HG03521 (cell line): Measurements from ENCODE around the gene EMC1.
"Not testable (repeated sequence)": the region's sequence is repeated elsewhere in the genome, so short reads cannot be mapped to it uniquely, and the experiment has no call there.

Experiments used
- ATAC-seq: cut with Tn5 transposase; IDR thresholded peaks from one replicate; pipeline ENCODE4 v1.9.1; 2021; ENCODE audit warnings: mild to moderate bottlenecking, moderate library complexity; ENCODE audit not compliant: unreplicated experiment

Gene EMC1

DNA sequence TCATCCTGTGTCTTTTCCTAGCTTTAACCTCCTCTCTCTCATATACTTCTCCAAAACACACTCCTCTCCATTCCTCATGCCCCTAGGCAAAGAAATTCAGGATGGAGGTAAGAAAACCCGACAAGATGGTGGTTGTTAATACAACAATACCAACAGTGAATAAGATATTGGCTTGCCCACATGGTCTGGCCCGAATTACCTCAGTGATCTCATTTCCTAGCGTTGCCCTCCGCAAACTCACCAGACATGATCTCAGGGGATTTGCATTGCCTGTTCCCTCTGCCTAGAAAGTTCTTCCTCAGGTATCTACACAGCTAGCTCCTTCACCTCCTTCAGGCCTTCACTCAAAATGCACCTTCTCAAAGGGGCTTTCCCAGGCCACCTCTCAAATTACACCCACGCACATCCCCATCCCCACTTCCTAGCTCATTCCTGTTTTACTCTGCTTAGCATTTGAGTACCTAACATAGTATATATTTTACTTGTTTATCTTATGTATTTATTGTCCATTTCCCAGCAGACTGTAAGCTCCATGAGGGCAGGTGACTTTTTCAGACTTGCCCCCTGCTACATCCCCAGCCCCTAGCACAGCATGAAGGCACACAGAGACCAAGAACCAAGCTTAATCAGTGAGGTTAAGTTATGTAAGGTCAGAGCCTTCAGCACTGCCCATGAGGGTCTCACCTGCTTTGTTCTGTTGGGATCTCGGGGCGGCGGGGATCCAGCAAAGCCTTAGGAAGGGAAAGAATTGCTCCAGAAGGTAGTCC lies 31.1 kb downstream of the EMC1 start:
- no peak for ATAC-seq

DNA sequence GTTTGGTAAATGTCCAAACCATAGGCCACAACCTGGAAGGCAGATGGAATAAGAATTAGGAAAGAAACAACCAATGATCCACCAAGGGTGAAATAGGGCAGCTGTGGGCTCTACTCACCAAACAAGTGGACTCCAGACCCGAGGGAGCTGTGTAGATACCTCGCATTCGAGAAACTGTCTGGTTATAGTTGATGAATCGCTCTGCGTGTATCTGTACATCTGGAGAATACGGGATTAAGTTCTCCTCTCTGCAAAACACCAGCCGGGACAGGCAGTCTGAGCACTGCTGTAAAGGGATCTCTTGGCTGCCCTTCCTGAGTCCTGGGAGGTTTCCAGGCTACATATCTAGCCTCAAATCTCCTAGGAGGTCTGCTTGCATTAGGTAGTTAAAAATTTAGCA lies 31.9 kb downstream of the EMC1 start:
- no peak for ATAC-seq

DNA sequence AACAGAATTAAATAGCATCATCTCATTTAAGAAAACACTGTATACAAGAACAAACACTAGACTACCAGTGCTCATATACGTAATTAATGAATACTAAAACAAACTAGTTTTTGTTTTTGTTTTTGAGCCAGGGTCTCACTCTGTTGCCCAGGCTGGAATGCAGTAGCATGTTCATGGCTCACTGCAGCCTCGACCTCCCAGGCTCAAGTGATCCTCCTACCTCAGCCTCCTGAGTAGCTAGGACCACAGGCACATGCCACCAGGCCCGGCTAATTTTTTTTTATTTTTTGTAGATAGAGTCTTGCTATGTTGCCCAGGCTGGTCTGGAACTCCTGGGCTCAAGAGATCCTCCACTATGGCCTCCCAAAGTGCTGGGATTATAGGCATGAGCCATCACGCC lies 34.7 kb downstream of the EMC1 start:
- ATAC-seq, result not testable (repeated sequence)

DNA sequence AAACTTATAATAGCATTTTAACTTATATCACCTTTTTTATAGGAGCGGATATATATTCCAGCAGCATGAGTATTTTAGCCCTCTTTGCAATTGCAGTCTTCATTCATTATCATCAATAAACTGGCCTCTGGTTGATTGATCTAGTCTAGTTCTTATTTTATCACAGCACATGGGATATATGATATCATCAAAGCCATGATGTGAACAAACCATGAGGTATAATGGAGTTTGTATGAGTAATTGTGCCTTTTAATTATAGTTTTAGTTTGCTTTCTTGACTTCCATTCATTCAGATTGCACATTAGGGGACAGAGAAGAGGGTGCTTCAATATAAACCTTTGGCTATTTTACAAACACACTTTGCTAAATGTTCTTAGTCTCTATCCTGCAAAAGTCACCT lies 37.7 kb downstream of the EMC1 start:
- ATAC-seq, result no peak

DNA sequence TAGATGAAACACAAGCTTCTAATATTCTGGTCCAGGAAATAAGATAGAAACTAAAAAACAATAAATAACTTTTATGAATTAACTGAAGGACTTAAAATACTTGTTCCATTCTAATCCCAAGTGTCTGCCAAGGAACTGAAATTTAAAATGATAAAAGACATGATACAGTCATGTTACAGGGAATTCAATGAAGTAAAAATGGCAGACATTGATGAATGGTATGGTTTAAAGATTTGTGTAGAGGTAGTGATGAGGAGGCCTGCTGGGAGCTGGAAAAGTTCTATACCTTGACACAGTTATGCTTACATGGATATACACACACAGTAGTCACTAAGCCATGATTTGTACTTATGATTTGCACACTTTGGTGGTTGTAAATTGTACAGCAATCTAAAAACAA lies 39.2 kb downstream of the EMC1 start:
- no peak for ATAC-seq

DNA sequence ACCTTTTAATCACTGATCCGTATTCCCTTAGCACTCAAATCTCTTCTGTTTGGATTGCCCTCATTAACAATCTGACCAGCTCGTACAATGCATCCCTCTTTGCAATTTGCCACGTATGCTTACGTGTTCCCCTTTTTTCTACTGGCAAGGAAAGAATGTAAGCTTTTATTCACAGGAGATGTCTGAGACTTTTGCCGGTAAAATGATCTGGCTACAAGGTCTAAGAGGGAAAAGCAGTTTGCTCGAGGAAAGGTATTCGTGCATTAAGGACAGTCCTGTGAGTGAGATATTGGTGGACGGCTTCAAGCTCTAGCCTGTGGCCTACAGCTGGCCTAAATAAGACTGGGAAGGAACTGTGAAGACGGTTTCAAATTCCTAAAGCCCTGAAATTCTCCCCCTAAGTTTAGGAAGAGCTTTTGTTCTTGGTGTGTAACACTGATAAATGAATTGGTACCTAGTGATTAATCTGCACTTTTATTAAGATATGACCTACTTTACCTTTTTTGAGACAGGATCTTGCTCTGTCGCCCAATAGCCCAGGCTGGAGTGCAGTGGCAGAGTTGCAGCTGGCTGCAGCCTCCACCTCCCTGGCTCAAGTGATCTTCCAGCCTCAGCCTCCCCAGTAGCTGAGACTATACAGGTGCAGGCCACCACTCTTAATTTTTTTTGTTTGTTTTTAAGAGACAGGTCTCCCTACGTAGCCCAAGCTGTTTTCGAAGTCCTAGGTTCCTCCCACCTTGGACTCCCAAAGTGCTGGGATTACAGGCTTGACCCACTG lies 40.4 kb downstream of the EMC1 start:
- ATAC-seq, result no peak

DNA sequence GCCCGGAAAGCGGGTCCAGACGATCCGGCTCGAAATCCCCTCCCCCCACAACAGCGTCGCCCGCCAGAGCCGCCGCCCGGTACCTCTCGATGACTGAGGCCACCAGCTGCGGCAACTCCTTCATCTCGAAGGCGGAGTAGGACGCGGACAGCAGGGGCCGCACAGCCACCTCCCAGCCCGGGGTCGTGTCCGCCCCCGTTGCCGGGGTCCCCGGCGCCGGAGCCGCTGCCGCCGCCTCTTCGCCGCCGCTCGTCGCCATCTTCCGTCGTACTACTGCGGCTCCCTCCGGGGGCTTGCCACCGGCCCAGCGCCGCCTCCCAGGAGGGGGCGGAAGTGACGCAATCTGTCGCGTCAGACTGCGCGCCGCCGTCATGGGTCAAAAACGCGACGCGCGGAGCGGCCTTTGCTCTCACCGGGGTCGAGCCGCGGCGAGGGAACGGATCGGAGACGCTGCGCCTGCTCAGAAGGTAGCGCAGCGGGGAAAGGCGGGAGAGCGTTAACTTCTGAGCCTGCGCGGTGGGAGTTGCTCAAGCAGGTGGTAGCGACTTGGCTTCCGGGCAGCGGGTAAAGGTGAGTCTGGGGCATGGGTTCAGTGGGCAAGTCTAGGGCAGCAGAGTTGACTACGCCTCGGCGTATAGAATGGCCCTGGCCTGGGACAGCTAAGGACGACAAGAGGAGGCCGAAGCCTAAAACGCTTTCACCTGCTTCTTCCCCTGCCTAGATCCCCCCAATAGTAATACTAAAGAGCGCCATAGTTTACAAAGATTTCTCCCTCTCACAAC lies 41.1 kb downstream of the EMC1 start, which contains the start of gene UBR4:
Gene UBR4 (minus strand): TSS at position 277 of the 782 bp plus-strand sequence. CDS start 18 bp downstream, at position 259.
- ATAC-seq, result peak; percentile 85

DNA sequence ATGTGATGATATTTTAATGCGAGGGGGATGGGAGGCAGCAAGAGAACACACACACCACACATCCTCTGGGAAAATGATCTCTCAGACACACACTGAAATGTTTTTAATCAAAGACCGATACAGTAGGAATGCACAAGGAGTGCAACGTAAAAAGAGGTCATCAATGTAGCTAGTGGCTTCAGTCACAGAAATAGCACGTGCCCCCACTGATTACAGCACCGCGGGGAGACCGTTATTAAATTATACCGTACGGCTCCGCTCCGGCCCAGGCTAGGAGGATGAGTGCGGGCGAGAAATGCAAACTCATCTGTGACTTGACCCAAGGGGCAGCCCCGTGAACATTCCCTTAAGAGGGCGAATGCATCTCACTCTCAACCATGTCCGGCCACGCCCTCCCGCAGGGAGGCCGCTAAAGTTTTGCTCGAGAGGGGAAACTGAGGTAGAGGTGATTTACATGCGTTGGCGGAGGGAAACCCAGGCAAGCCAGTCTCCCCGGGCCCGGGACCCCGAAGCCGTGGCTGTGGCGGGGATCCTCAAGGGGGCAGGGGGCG lies 41.8 kb downstream of the EMC1 start:
- peak; percentile 34 for ATAC-seq

DNA sequence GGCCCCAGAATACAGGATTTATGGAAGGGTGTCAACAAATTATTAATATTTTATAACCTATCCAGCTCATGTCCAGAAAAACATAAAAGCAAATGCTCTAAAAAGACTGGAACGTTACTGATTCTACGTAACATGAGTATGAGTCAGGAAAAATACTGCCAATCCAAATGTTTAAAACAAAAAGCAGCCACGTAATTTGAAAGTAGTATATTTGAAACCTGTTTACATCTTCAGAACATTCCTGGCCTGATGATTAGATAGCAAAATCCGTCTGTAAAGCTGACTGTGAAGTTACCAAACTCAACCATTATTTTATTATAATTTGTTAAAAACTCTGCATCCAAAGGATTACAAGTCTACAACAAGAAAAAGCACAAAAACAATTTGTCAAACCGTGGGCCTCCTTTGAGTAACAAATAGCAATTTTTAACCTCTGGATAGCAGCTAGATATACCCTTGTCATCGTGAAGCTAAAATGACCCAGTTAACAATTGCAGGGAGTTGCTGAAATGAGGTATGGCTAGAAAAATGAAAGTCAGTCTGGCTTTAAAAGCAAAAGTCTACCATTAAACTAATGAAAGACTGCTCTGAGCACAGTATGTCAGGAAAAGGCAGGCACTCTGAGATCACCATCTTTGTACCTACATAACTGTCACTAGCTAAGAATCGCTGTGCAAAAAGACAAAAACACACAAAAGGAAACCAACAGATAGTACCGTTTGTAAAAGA lies 42.5 kb downstream of the EMC1 start:
- ATAC-seq, result no peak

DNA sequence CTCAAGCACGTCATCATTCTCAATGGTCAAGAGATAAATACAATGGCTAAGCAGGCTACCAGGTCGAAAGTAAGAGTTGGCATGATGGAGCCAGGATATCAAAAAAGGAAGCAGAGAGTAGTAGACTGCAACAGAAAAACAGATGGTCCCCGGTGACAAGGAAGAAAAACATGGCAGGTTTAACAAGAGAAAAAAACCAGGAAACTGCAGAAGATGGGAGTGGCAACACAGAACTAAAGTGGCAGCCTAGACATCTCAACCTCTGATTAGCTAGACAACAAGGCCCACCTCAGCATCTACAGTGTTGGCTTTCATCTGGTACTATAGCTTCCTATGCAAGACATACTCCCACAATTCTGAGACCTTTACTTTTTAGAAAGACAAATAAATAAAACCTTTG lies 44.4 kb downstream of the EMC1 start:
- no peak for ATAC-seq

DNA sequence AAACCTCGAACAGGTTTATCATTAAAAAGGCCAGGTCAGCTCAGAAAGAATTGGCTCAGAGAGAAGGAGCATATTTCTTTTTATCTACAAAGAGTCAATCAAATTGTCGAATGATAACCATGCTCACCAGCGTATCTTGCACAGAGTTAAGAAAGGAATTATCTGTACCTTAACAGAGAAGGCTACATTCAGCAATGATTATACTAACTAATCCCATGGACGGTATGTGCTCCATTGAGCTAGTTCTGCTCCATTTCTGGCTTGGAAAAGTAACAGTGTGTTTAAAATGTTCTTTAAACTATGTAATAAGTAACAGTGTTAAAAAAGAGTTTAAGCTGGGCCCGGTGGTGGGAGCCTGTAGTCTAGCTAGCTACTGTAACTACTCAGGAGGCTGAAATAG lies 45.5 kb downstream of the EMC1 start:
- ATAC-seq, result no peak

DNA sequence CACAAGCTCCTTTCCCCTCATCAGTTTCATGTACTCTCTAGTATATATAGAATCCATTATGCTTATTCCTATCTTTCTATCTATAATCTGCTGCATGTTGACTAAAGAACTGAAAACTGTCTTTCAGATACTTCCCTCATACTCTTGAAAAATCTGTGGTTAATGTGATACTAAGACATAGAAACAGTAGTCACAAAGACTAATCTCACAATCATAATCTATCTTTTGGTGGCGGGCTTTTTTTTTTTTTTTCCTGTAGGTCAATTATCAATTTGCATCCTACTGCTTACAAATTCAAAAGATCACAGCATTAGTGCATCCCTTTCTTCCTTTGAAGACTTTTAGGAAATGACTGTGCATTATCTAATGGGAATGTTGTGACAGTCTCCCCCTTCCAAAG lies 45.9 kb downstream of the EMC1 start:
- no peak for ATAC-seq

DNA sequence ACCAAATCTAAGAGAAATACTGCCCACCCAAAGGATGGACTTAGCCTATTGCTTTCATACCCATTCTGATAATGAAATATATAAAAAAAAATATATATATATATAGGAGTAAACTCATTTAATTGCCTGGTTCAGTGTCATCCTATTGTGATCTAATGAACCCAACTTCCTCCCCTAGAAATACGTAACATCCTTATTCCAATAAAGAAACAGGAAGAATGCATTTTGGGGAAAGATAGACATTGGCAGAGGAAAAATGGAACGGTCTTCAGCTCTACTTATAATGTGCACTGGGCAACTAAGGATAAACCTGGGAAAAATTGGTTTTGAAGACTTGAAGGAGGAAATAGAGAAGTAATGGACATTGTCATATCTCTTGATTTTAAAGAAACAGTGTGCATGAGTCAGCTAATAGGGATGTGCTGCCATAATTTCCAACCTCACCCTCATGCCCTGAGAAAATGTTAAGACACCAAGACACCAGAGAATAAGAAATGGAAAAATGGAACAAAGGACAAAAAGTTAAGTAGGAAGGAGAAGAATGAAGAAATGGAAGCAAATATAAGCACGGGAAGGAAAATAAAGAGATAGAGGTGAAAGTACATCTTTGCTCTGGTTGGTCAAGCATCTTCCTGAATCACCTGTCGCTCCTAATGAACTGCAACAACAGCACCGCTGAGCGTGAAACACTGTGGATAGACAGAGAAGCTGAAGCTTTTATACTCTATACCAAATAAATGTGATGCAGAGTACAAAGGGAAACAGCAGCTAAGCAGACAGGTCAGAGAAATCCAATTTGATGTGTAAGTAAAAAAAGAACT lies 46.7 kb downstream of the EMC1 start:
- no peak for ATAC-seq

DNA sequence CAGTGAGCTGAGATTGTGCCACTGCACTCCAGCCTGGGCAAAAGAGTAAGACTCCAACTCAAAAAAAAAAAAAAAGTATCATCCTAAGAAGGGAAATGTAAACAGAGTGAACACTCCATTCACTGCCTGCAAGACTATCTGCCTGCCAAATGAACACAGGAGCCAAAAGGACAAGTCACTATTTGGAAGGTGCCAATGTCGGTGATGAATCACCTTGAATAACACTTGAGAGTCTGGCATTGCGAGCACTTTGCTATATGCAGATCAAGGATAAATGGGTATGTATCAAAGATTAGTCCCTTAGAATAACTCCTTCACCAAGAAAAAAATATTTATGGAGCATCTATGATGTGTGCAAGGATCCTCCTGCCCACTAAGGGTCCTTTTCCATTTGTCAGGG lies 47.9 kb downstream of the EMC1 start:
- ATAC-seq, result no peak

DNA sequence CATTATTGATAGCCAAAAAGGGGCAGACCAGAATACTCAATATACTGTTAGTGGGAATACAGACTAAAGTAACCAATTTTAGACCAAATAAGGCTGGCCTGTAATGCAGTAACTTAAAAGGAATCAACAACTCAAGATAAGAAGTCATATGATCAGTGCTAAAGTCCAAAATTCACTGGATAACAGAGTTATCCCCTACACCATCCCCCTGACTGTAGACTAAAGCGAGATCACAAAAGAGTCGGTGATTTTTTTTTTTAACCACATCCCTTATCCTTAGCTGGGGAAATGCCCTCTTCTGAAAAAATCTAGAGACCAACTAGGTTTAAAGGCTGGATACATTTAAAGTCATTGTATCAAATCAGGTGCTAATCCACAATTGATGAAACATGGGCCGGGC lies 48.9 kb downstream of the EMC1 start:
- no peak for ATAC-seq

DNA sequence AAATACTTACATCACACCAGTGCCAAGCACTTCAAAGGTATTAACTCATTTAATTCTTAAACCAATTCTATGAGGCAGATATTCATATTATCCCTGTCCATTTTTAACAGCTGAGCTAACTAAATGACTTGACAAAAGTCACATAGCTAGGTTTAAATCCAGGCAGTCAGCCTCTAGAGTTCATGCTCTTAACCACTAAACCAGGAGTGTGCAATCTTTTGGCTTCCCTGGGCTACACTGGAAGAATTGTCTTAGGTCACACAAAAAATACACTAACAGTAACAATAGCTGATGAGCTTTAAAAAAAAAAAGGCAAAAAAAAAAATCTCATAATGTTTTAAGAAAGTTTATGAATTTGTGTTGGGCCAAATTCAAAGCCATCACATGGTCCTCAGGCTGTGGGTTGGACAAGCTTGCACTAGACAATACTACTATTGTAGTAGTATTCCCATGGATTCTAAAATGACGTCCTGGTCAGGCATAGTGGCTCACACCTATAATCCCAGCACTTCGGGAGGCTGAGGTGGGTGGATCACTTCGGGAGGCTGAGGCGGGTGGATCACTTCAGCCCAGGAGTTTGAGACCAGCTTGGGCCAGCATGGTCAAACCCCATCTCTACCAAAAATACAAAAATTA lies 51.2 kb downstream of the EMC1 start:
- ATAC-seq, result no peak

DNA sequence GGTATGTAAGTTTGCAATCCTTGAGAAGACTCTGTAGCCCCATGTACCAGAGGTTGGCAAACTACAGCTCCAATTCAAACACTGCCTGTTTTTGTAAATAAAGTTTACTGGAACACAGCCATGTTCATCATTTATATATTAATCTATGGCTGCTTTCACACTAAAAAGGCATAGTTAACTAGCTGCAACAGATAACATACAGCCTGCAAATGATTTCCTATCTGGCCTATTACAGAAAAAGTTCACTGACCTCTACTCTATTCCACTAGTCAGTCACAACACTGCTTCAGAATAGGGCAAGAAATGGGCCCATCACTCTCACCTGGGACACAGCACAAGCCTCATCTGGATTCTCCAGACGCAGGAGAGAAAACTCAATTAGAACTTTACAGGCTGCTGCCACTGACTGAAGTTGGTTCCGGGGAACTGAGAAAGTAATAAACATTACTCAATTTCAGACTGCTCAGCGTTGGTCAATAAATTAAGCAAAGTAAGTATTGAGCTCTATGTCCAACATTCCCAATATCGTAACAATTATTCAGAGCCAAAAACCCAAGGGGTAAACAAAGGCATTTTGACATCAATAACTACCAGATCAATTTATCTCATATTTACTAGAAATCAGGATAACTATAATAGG lies 51.9 kb downstream of the EMC1 start:
- no peak for ATAC-seq

DNA sequence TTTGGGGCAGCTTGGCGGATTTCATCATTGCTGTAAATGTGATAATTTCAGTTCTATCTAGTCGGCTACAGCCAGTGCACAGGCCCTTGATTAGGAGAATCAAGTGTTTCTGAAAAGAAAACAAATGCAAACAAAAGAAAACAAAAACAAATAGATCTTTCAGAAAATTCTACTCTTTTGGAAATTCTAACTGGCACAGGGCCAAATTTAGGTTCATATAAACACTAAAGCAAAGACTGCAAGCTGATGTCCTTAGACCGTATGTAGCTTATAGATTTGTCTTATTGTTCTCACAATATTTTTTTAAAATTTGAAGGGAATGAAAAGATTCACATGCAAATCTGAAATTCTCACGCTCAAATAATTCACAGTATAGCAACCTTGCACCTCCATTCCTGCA lies 52.5 kb downstream of the EMC1 start:
- no peak for ATAC-seq

DNA sequence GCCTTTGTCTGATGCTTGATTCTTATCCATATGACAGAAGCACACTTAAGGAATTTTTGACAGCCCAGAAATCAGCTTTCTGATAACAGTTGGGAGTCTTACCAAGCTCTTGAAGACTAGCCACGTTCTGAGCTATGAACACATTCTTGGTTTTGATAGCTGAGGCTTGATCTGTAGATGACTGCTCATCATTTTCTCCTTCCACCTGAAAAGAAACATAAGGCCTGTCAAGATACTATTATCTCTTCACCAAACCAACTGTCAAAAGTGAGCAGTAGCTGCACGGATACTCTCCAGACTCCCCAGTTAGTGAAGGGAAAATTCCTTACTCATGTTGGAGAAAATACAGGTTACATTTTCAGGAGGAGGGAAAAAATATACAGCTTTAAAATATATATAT lies 53.5 kb downstream of the EMC1 start:
- no peak for ATAC-seq
